AG08395 (cell line): Measurements from ENCODE around the gene C15orf40.
A peak's percentile ranks its signal among the peaks of the same experiment; 100 is the strongest.
"Not testable (repeated sequence)": the region's sequence is repeated elsewhere in the genome, so short reads cannot be mapped to it uniquely, and the experiment has no call there.

Experiments
- DNase-seq: peaks from one replicate; pipeline ENCODE4 v3.0.0; 2012; ENCODE audit warnings: mixed read lengths, low spot score

C15orf40 gene

GRCh38 chr15:82951472-82952157 is 59.8 kb downstream of the C15orf40 start:
- DNase-seq = peak; percentile 57

- no peak for DNase-seq
Observed at GRCh38 chr15:82950746-82951370, 60.6 kb downstream of the C15orf40 start.

- DNase-seq = no peak
Observed at GRCh38 chr15:82950295-82950694, 61.1 kb downstream of the C15orf40 start.

- DNase-seq = no peak
Observed at GRCh38 chr15:82946155-82946701, 65.2 kb downstream of the C15orf40 start.

GRCh38 chr15:82945326-82945725 is 66.1 kb downstream of the C15orf40 start:
- no peak for DNase-seq

GRCh38 chr15:82944821-82945220 is 66.6 kb downstream of the C15orf40 start:
- peak; percentile 63 for DNase-seq

- no peak for DNase-seq
Observed at GRCh38 chr15:82944056-82944455, 67.4 kb downstream of the C15orf40 start.

- DNase-seq = no peak
Observed at GRCh38 chr15:82943176-82943575, 68.3 kb downstream of the C15orf40 start.

- DNase-seq = peak; percentile 65
Observed at GRCh38 chr15:82942691-82943090, 68.7 kb downstream of the C15orf40 start.

GRCh38 chr15:82939678-82940077 is 71.8 kb downstream of the C15orf40 start:
- DNase-seq = not testable (repeated sequence)
